OCI-LY1 (cell line): ENCODE measurements around the gene DGCR8.

Source experiments
- H2AFZ ChIP-seq: fragments of 200-600 bp; sonication (generic), shearing (Covaris generic); 2 replicates; pipeline ENCODE4 v1.6.0; 2014; ENCODE audit warnings: antibody characterized with exemption, mild to moderate bottlenecking, low read length
- H3F3A ChIP-seq: fragments of 200-600 bp; sonication (generic), shearing (Covaris generic); 2 replicates; pipeline ENCODE4 v1.6.0; 2014; ENCODE audit warnings: mild to moderate bottlenecking, antibody characterized with exemption, low read length, moderate library complexity; ENCODE audit not compliant: insufficient read depth
- H3K27ac ChIP-seq: fragments of 200-600 bp; sonication (generic); 2 replicates; pipeline ENCODE4 v1.5.1; 2014; ENCODE audit warnings: low read length, mixed run types, mild to moderate bottlenecking, low read depth; ENCODE audit not compliant: poor library complexity, severe bottlenecking
- H3K27me3 ChIP-seq: fragments of 200-600 bp; sonication (generic); 2 replicates; pipeline ENCODE4 v1.6.0; 2014; ENCODE audit warnings: antibody characterized with exemption, mild to moderate bottlenecking, low read length, moderate library complexity; ENCODE audit not compliant: insufficient read depth
- H3K36me3 ChIP-seq: fragments of 200-600 bp; sonication (generic); 2 replicates; pipeline ENCODE4 v1.6.1; 2014; ENCODE audit warnings: mild to moderate bottlenecking, antibody characterized with exemption, low read length, moderate library complexity, mixed read lengths; ENCODE audit not compliant: insufficient read depth
- H3K4me1 ChIP-seq: fragments of 200-600 bp; sonication (generic); 2 replicates; pipeline ENCODE4 v1.5.1; 2014; ENCODE audit warnings: mild to moderate bottlenecking, low read length, moderate library complexity; ENCODE audit not compliant: insufficient read depth, severe bottlenecking
- H3K4me2 ChIP-seq: fragments of 200-600 bp; sonication (generic), shearing (Covaris generic); 2 replicates; pipeline ENCODE4 v1.6.1; 2014; ENCODE audit warnings: low read length
- H3K4me3 ChIP-seq: fragments of 200-600 bp; sonication (generic); 2 replicates; pipeline ENCODE4 v1.5.1; 2014; ENCODE audit warnings: low read length, low read depth, mild to moderate bottlenecking, mixed read lengths; ENCODE audit not compliant: poor library complexity, severe bottlenecking
- H3K79me2 ChIP-seq: fragments of 200-600 bp; shearing (Covaris generic); 2 replicates; pipeline ENCODE4 v1.6.1; 2016; ENCODE audit warnings: mixed run types, low read length, mixed read lengths; ENCODE audit not compliant: insufficient read depth
- H3K9ac ChIP-seq: fragments of 200-600 bp; sonication (generic), shearing (Covaris generic); 2 replicates; pipeline ENCODE4 v1.6.1; 2014; ENCODE audit warnings: mild to moderate bottlenecking, low read length, mixed read lengths
- H3K9me2 ChIP-seq: fragments of 200-600 bp; sonication (generic), shearing (Covaris generic); 2 replicates; pipeline ENCODE4 v1.6.1; 2014; ENCODE audit warnings: low read depth, mild to moderate bottlenecking, low read length, mixed read lengths
- H3K9me3 ChIP-seq: fragments of 200-600 bp; shearing (Covaris generic); 2 replicates; pipeline ENCODE4 v1.6.1; 2014; ENCODE audit warnings: low read length, mixed read lengths
- H4K20me1 ChIP-seq: fragments of 200-600 bp; sonication (generic), shearing (Covaris generic); 2 replicates; pipeline ENCODE4 v1.6.0; 2016; ENCODE audit warnings: mild to moderate bottlenecking, low read length; ENCODE audit not compliant: insufficient read depth
- EZH2 ChIP-seq: fragments of 200-600 bp; sonication (generic), shearing (Covaris generic); IDR thresholded peaks from 2 replicates; pipeline ENCODE4 v1.8.0; 2017; ENCODE audit warnings: borderline replicate concordance, mixed run types, mild to moderate bottlenecking, antibody characterized with exemption, low read length, moderate library complexity, mixed read lengths
- TF ChIP-seq, protein P1 (sequence below): fragments of 200-600 bp; sonication (generic), shearing (Covaris generic); IDR thresholded peaks from 2 replicates; pipeline ENCODE4 v1.5.1; 2017; ENCODE audit warnings: mild to moderate bottlenecking, antibody characterized with exemption, low read length, moderate library complexity, mixed read lengths

The DGCR8 gene

DNA sequence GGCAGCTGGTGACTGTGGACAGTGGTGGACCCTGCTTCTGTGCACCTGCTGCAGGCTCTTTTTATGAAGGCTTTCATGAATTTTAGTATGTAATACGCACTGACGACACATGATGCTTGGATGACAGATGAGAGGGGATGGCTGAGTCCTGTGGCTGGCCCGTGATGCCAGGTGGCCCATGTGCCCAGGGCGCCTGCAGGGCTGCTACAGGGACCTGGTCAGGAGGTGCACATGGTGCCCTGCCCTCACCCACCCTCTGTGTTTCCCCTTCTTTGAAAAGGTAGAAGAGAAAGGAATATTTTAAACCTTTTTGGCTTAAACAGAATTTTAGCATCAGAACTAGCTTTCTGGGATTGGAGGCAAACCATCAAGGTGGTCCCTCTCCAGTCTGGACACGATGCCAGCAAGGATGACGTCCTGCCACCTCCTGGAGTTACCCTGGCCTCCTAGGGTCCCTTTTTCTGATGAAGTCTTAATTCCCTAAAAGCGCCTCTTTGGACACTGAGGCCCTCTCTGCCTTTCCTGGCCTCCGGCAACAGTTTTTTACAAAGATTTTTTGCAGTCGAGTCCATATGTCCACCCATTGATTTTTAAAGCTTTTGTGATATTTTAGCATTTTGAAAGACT lies 30.4 kb downstream of the DGCR8 start:
- no peak overlapping the region for H3K9ac ChIP-seq
- H3K36me3 ChIP-seq = peaks cover 93% of the 10 kb centered on the region
- no peaks in the 10 kb centered on the region for H3K9me3 ChIP-seq
- H4K20me1 ChIP-seq = no peaks in the 10 kb centered on the region
- H3K4me2 ChIP-seq = no peak overlapping the region
- H3K4me3 ChIP-seq = no peak overlapping the region
- no peaks in the 10 kb centered on the region for H3K79me2 ChIP-seq
- peaks cover 6% of the 10 kb centered on the region; the same call in 1 of the 2 replicates for H3F3A ChIP-seq
- H3K27me3 ChIP-seq = no peaks in the 10 kb centered on the region
- TF ChIP-seq EZH2 = no peak
- TF ChIP-seq, protein P1, sequence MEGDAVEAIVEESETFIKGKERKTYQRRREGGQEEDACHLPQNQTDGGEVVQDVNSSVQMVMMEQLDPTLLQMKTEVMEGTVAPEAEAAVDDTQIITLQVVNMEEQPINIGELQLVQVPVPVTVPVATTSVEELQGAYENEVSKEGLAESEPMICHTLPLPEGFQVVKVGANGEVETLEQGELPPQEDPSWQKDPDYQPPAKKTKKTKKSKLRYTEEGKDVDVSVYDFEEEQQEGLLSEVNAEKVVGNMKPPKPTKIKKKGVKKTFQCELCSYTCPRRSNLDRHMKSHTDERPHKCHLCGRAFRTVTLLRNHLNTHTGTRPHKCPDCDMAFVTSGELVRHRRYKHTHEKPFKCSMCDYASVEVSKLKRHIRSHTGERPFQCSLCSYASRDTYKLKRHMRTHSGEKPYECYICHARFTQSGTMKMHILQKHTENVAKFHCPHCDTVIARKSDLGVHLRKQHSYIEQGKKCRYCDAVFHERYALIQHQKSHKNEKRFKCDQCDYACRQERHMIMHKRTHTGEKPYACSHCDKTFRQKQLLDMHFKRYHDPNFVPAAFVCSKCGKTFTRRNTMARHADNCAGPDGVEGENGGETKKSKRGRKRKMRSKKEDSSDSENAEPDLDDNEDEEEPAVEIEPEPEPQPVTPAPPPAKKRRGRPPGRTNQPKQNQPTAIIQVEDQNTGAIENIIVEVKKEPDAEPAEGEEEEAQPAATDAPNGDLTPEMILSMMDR = no peak
- no peaks in the 10 kb centered on the region for H3K9me2 ChIP-seq
- peaks cover 19% of the 10 kb centered on the region for H3K4me1 ChIP-seq
- H3K27ac ChIP-seq = peak overlapping the region; percentile 72
- no peak overlapping the region for H2AFZ ChIP-seq

DNA sequence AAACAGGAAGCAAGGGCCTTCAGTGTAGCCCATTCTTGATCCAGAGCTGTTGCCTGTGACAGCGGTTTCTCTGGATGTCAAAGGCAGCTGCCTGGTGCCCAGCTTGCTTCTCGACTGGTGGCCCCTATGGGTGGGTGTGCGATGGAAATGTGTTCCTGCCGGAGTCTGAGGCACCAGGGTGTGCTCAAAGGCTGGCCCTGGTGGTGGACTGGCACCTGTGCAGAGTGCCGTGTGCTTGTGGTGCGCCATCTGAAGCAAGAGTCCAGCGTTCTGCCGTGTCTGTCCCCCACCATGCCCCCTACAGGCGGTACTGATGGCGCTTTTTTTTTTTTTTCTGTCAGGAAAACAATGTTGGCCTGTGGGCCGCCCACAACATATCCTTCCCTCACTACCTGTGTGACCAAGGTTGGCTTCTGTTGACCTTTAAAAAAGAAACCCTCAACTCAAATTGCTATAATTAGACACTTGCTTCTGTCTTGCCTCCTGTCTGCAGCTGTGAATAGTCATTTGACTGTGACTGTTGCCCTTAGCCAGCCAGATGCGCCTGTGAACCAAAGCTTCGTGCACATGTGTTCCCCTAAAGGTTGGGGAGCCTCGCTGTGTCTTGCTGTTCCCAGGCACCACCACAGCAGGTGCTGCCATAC lies 31.1 kb downstream of the DGCR8 start:
- Histone ChIP-seq H3K27ac (peak overlapping the region; percentile 72), H3K4me1 (peaks cover 26% of the 10 kb centered on the region), H3K27me3 (no peaks in the 10 kb centered on the region), H2AFZ (no peak overlapping the region), H4K20me1 (no peaks in the 10 kb centered on the region), H3K36me3 (peaks cover 96% of the 10 kb centered on the region), H3K9ac (no peak overlapping the region), H3K79me2 (peaks cover 5% of the 10 kb centered on the region; the same call in 1 of the 2 replicates), H3F3A (peaks cover 6% of the 10 kb centered on the region; the same call in 1 of the 2 replicates), H3K9me2 (no peaks in the 10 kb centered on the region), H3K4me3 (no peak overlapping the region), H3K9me3 (no peaks in the 10 kb centered on the region), H3K4me2 (no peak overlapping the region)
- TF ChIP-seq, protein P1 = peak; percentile 68
- no peak for TF ChIP-seq EZH2

DNA sequence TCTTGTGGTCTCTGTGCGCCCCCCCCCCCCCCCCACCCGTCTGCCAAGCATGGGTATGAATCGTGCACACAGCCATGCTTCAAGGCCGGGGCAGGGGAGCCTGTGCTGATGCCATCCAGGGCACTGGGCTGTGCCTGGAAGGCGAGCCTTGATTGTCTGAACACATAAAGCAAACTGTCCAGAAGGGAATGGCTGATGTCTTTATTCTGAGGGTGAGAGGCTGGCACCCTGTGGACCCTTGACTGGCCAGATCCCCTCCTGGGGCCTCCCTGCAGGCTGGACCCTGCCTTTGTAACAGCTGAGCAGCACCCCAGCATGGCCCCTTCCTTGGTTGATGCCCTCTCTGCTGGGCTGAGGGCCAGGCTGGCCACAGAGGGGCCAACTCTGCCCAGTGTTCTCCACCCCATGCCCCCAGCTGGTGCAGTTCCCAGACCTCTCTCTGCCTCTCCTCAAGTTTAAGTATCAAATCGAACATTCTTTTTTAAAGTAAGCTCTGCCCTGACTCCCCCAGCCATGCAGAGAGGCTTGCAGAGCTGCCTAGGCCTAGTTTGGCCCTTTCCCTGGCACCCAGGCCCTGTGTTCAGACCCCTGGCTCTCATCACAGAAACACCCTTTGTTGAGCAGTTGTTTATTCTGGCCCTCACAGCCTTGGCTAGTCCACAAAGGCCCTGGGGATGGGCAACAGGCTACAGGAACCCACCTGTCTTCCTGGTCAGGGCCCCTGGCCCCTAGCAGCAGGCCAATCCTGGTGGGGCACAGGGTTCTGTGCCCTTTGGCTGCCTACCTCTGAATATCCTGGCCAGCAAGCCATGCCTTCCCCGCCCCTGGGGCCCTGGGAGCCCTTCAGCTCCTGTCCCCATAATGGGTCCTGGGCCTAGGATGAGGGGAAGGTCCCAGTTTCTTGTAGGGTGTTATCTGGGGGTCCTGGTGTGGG lies 31.9 kb downstream of the DGCR8 start:
- TF ChIP-seq EZH2 = no peak
- TF ChIP-seq, protein P1 = no peak
- Histone ChIP-seq H3F3A (peaks cover 6% of the 10 kb centered on the region; the same call in 1 of the 2 replicates), H3K79me2 (peaks cover 12% of the 10 kb centered on the region; the same call in 1 of the 2 replicates), H3K27me3 (no peaks in the 10 kb centered on the region), H3K9me3 (no peaks in the 10 kb centered on the region), H3K4me2 (no peak overlapping the region), H4K20me1 (no peaks in the 10 kb centered on the region), H3K27ac (peak overlapping the region; percentile 72), H2AFZ (no peak overlapping the region), H3K4me3 (no peak overlapping the region), H3K9me2 (no peaks in the 10 kb centered on the region), H3K36me3 (peaks cover 88% of the 10 kb centered on the region), H3K9ac (peak overlapping the region; percentile 37; the same call in 1 of the 2 replicates), H3K4me1 (peaks cover 27% of the 10 kb centered on the region)
